Fibroblast of lung (primary cell): ENCODE measurements around the gene IL3. TPM values are rescaled to one million over a fixed set of nuclear protein-coding genes. Genes with fewer than 3 reads are reported as not detected.

Experiments
- DNase-seq, 2 donors: peaks; one replicate each; pipeline versions ENCODE4 v3.0.0 to v3.0.0-alpha.2; 2010; ENCODE audit warnings: low read depth in 2 of 2
- H2AFZ ChIP-seq: 2 replicates; pipeline ENCODE4 v1.5.1; 2012; ENCODE audit warnings: low read length, control low read depth, inconsistent platforms
- H3K27ac ChIP-seq: 2 replicates; pipeline ENCODE4 v1.5.1; 2011; ENCODE audit warnings: low read length, control low read depth; ENCODE audit not compliant: insufficient read depth
- H3K27me3 ChIP-seq: 2 replicates; pipeline ENCODE4 v1.5.1; 2011; ENCODE audit warnings: mild to moderate bottlenecking, low read length; ENCODE audit not compliant: control insufficient read depth, insufficient read depth
- H3K36me3 ChIP-seq: 2 replicates; pipeline ENCODE4 v1.5.1; 2011; ENCODE audit warnings: low read length; ENCODE audit not compliant: control insufficient read depth, insufficient read depth
- H3K4me1 ChIP-seq: 2 replicates; pipeline ENCODE4 v1.5.1; 2011; ENCODE audit warnings: low read length; ENCODE audit not compliant: control insufficient read depth, insufficient read depth; ENCODE audit errors: extremely low read depth
- H3K4me2 ChIP-seq: 2 replicates; pipeline ENCODE4 v1.5.1; 2011; ENCODE audit warnings: low read length, control low read depth; ENCODE audit not compliant: insufficient read depth; ENCODE audit errors: extremely low read depth
- H3K4me3 ChIP-seq, 4 experiments: fragments of 200-600 bp in 1 of 4; sonication (generic) in 1 of 4; replicated peaks in 1 of 4; 2 replicates each; pipeline ENCODE4 v1.5.1; 2011 to 2016; ENCODE audit warnings: low read length in 4 of 4, low read depth in 3 of 4, mild to moderate bottlenecking in 3 of 4, control low read depth in 2 of 4, inconsistent platforms in 1 of 4, mixed read lengths in 1 of 4; ENCODE audit not compliant: insufficient read depth in 1 of 4; ENCODE audit errors: control extremely low read depth in 1 of 4
- H3K79me2 ChIP-seq: 2 replicates; pipeline ENCODE4 v1.5.1; 2012; ENCODE audit warnings: mild to moderate bottlenecking, low read length, inconsistent platforms; ENCODE audit not compliant: control insufficient read depth, insufficient read depth
- H3K9ac ChIP-seq: 2 replicates; pipeline ENCODE4 v1.5.1; 2011; ENCODE audit warnings: mild to moderate bottlenecking, low read length, control low read depth; ENCODE audit not compliant: insufficient read depth
- H3K9me3 ChIP-seq: 2 replicates; pipeline ENCODE4 v1.5.1; 2012; ENCODE audit warnings: low read depth, low read length; ENCODE audit not compliant: control insufficient read depth, insufficient read depth
- H4K20me1 ChIP-seq: 2 replicates; pipeline ENCODE4 v1.5.1; 2011; ENCODE audit warnings: low read length; ENCODE audit not compliant: control insufficient read depth, insufficient read depth; ENCODE audit errors: extremely low read depth
- CTCF ChIP-seq, 2 donors: IDR thresholded peaks in 1 of 2; conservative IDR thresholded peaks in 1 of 2; 1 replicate in 1 of 2; 2 replicates in 1 of 2; pipeline ENCODE4 v1.5.1; 2011 to 2012; ENCODE audit warnings: low read length in 2 of 2, control low read depth in 1 of 2, inconsistent platforms in 1 of 2, low read depth in 1 of 2, mild to moderate bottlenecking in 1 of 2
- EZH2 ChIP-seq: IDR thresholded peaks from 2 replicates; pipeline ENCODE4 v1.5.1; 2012; ENCODE audit warnings: low read length, control low read depth, mild to moderate bottlenecking; ENCODE audit errors: missing control alignments
- polyA plus RNA-seq, 2 donors: library from polyadenylated mRNA; depleted of rRNA in 1 of 2; stranded (reverse) in 1 of 2; unstranded in 1 of 2; fragments of >200 nt; gene quantifications; 2 replicates each; pipeline ENCODE4 v1.2.1, GENCODE V29; 2011 to 2012; ENCODE audit warnings: missing spikeins in 1 of 2
- total RNA-seq: library from RNA; depleted of rRNA; stranded (reverse); fragments of >200 nt; gene quantifications from 2 replicates; pipeline ENCODE4 v1.2.1, GENCODE V29; 2014

The IL3 gene
- total and polyA plus RNA-seq, 2 donors (not counting 1 experiment from before 2014, with no cell fraction given): not detected

- no peak overlapping the region for H3K4me3 ChIP-seq
- H2AFZ ChIP-seq: no peak overlapping the region
- H3K36me3 ChIP-seq: no peaks in the 10 kb centered on the region
- H3K9me3 ChIP-seq: no peaks in the 10 kb centered on the region
- no peaks in the 10 kb centered on the region for H4K20me1 ChIP-seq
- no peak overlapping the region for H3K27ac ChIP-seq
- no peak overlapping the region for H3K9ac ChIP-seq
- no peak for DNase-seq
- no peaks in the 10 kb centered on the region for H3K4me1 ChIP-seq
- no peaks in the 10 kb centered on the region for H3K79me2 ChIP-seq
- no peak overlapping the region for H3K4me2 ChIP-seq
- H3K27me3 ChIP-seq: peaks cover 17% of the 10 kb centered on the region
- TF ChIP-seq CTCF (conservative IDR thresholded peaks at IDR 0.05 in 1 of 2, IDR thresholded peaks at IDR 0.05 in 1 of 2; ENCODE audit: low read depth in 1 of 2, low read length in 2 of 2): no peak
- no peak for TF ChIP-seq EZH2
Measured at GRCh38 chr5:132017738-132018625, 42.5 kb upstream of the IL3 start.

- Histone ChIP-seq H3K79me2 (no peaks in the 10 kb centered on the region), H2AFZ (no peak overlapping the region), H3K9ac (no peak overlapping the region), H3K4me1 (no peaks in the 10 kb centered on the region), H3K9me3 (no peaks in the 10 kb centered on the region), H3K27ac (no peak overlapping the region), H3K4me3 (no peak overlapping the region), H4K20me1 (no peaks in the 10 kb centered on the region), H3K27me3 (peaks cover 11% of the 10 kb centered on the region), H3K36me3 (no peaks in the 10 kb centered on the region), H3K4me2 (no peak overlapping the region)
- TF ChIP-seq CTCF (conservative IDR thresholded peaks at IDR 0.05 in 1 of 2, IDR thresholded peaks at IDR 0.05 in 1 of 2; ENCODE audit: low read depth in 1 of 2, low read length in 2 of 2): no peak
- no peak for TF ChIP-seq EZH2
- no peak for DNase-seq
Measured at GRCh38 chr5:132019337-132019736, 41.1 kb upstream of the IL3 start.

- Histone ChIP-seq H3K9ac (no peak overlapping the region), H3K27me3 (peaks cover 11% of the 10 kb centered on the region), H3K4me1 (no peaks in the 10 kb centered on the region), H3K36me3 (no peaks in the 10 kb centered on the region), H3K9me3 (no peaks in the 10 kb centered on the region), H2AFZ (no peak overlapping the region), H3K4me3 (no peak overlapping the region), H3K4me2 (no peak overlapping the region), H3K27ac (no peak overlapping the region), H3K79me2 (no peaks in the 10 kb centered on the region), H4K20me1 (no peaks in the 10 kb centered on the region)
- no peak for TF ChIP-seq EZH2
- no peak for TF ChIP-seq CTCF (conservative IDR thresholded peaks at IDR 0.05 in 1 of 2, IDR thresholded peaks at IDR 0.05 in 1 of 2; ENCODE audit: low read depth in 1 of 2, low read length in 2 of 2)
- DNase-seq: no peak
Measured at GRCh38 chr5:132019857-132020555, 40.4 kb upstream of the IL3 start.
